ENCODE measurements around the gene CADPS2.

CADPS2 gene

GRCh38 chr7:122770686-122771335 lies 115.4 kb downstream of the CADPS2 start:
- peaks cover 48% of the 10 kb centered on the region for H3K4me1 ChIP-seq (ENCODE audit: control insufficient read depth, insufficient read depth, low read length)
- no peak overlapping the region for H3K9ac ChIP-seq (ENCODE audit: low read depth, low read length)
- no peak overlapping the region for H3K27ac ChIP-seq (ENCODE audit: low read depth, low read length)
- H3K27me3 ChIP-seq (ENCODE audit: control insufficient read depth, insufficient read depth, low read length), result no peaks in the 10 kb centered on the region
- no peaks in the 10 kb centered on the region for H3K9me3 ChIP-seq (ENCODE audit: control insufficient read depth, insufficient read depth, low read length)
- no peak overlapping the region for H3K4me3 ChIP-seq (ENCODE audit: low read depth, low read length)
- H3K36me3 ChIP-seq (ENCODE audit: control insufficient read depth, insufficient read depth, low read length), result no peaks in the 10 kb centered on the region

DNA sequence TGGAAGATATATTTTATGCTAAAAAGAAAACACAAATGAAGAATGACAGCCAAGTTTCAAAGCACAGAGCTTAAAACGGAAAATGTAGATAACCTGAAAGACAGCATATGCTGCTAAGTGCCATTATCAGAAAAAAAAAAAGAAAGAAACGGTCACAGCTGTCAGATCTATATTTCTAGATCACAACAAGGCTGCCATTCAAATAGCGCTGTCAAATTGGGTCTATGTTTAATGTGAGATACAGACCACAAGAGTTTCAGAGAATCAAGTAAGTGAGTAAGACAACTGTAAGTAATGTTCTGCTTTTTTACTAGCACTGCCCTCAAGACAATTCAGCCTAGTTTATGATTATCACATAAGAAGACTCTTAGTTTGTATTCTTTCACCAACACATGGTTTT lies 117.4 kb downstream of the CADPS2 start:
- H3K27ac ChIP-seq (ENCODE audit: low read depth, low read length), result no peak overlapping the region
- H3K9ac ChIP-seq (ENCODE audit: low read depth, low read length), result no peak overlapping the region
- H3K4me3 ChIP-seq (ENCODE audit: low read depth, low read length), result no peak overlapping the region
- H3K9me3 ChIP-seq (ENCODE audit: control insufficient read depth, insufficient read depth, low read length), result no peaks in the 10 kb centered on the region
- peaks cover 49% of the 10 kb centered on the region for H3K4me1 ChIP-seq (ENCODE audit: control insufficient read depth, insufficient read depth, low read length)
- no peaks in the 10 kb centered on the region for H3K36me3 ChIP-seq (ENCODE audit: control insufficient read depth, insufficient read depth, low read length)
- no peaks in the 10 kb centered on the region for H3K27me3 ChIP-seq (ENCODE audit: control insufficient read depth, insufficient read depth, low read length)

GRCh38 chr7:122767339-122767738 lies 118.9 kb downstream of the CADPS2 start:
- Histone ChIP-seq H3K4me3 (ENCODE audit: low read depth, low read length) (no peak overlapping the region), H3K4me1 (ENCODE audit: control insufficient read depth, insufficient read depth, low read length) (peaks cover 49% of the 10 kb centered on the region), H3K27ac (ENCODE audit: low read depth, low read length) (peak overlapping the region; percentile 57), H3K9me3 (ENCODE audit: control insufficient read depth, insufficient read depth, low read length) (no peaks in the 10 kb centered on the region), H3K36me3 (ENCODE audit: control insufficient read depth, insufficient read depth, low read length) (no peaks in the 10 kb centered on the region), H3K9ac (ENCODE audit: low read depth, low read length) (no peak overlapping the region), H3K27me3 (ENCODE audit: control insufficient read depth, insufficient read depth, low read length) (no peaks in the 10 kb centered on the region)

GRCh38 chr7:122766593-122766992 lies 119.7 kb downstream of the CADPS2 start:
- H3K27ac ChIP-seq (ENCODE audit: low read depth, low read length), result no peak overlapping the region
- H3K9ac ChIP-seq (ENCODE audit: low read depth, low read length), result no peak overlapping the region
- no peak overlapping the region for H3K4me3 ChIP-seq (ENCODE audit: low read depth, low read length)
- H3K4me1 ChIP-seq (ENCODE audit: control insufficient read depth, insufficient read depth, low read length), result peaks cover 45% of the 10 kb centered on the region
- no peaks in the 10 kb centered on the region for H3K36me3 ChIP-seq (ENCODE audit: control insufficient read depth, insufficient read depth, low read length)
- no peaks in the 10 kb centered on the region for H3K27me3 ChIP-seq (ENCODE audit: control insufficient read depth, insufficient read depth, low read length)
- no peaks in the 10 kb centered on the region for H3K9me3 ChIP-seq (ENCODE audit: control insufficient read depth, insufficient read depth, low read length)

GRCh38 chr7:122764902-122765301 lies 121.4 kb downstream of the CADPS2 start:
- no peak overlapping the region for H3K4me3 ChIP-seq (ENCODE audit: low read depth, low read length)
- H3K27ac ChIP-seq (ENCODE audit: low read depth, low read length), result no peak overlapping the region
- no peaks in the 10 kb centered on the region for H3K27me3 ChIP-seq (ENCODE audit: control insufficient read depth, insufficient read depth, low read length)
- H3K4me1 ChIP-seq (ENCODE audit: control insufficient read depth, insufficient read depth, low read length), result peaks cover 41% of the 10 kb centered on the region
- H3K36me3 ChIP-seq (ENCODE audit: control insufficient read depth, insufficient read depth, low read length), result no peaks in the 10 kb centered on the region
- H3K9me3 ChIP-seq (ENCODE audit: control insufficient read depth, insufficient read depth, low read length), result no peaks in the 10 kb centered on the region
- H3K9ac ChIP-seq (ENCODE audit: low read depth, low read length), result no peak overlapping the region

- no peaks in the 10 kb centered on the region for H3K27me3 ChIP-seq (ENCODE audit: control insufficient read depth, insufficient read depth, low read length)
- H3K4me3 ChIP-seq (ENCODE audit: low read depth, low read length), result no peak overlapping the region
- H3K9ac ChIP-seq (ENCODE audit: low read depth, low read length), result no peak overlapping the region
- H3K4me1 ChIP-seq (ENCODE audit: control insufficient read depth, insufficient read depth, low read length), result peaks cover 37% of the 10 kb centered on the region
- no peaks in the 10 kb centered on the region for H3K36me3 ChIP-seq (ENCODE audit: control insufficient read depth, insufficient read depth, low read length)
- no peak overlapping the region for H3K27ac ChIP-seq (ENCODE audit: low read depth, low read length)
- no peaks in the 10 kb centered on the region for H3K9me3 ChIP-seq (ENCODE audit: control insufficient read depth, insufficient read depth, low read length)
Measured at GRCh38 chr7:122764020-122764419, 122.2 kb downstream of the CADPS2 start.

- Histone ChIP-seq H3K9me3 (ENCODE audit: control insufficient read depth, insufficient read depth, low read length) (no peaks in the 10 kb centered on the region), H3K27ac (ENCODE audit: low read depth, low read length) (no peak overlapping the region), H3K4me1 (ENCODE audit: control insufficient read depth, insufficient read depth, low read length) (peaks cover 36% of the 10 kb centered on the region), H3K36me3 (ENCODE audit: control insufficient read depth, insufficient read depth, low read length) (no peaks in the 10 kb centered on the region), H3K4me3 (ENCODE audit: low read depth, low read length) (no peak overlapping the region), H3K27me3 (ENCODE audit: control insufficient read depth, insufficient read depth, low read length) (no peaks in the 10 kb centered on the region), H3K9ac (ENCODE audit: low read depth, low read length) (no peak overlapping the region)
Measured at GRCh38 chr7:122762071-122762470, 124.2 kb downstream of the CADPS2 start.

GRCh38 chr7:122758501-122758900 lies 127.8 kb downstream of the CADPS2 start:
- H3K4me1 ChIP-seq (ENCODE audit: control insufficient read depth, insufficient read depth, low read length), result peaks cover 31% of the 10 kb centered on the region

GRCh38 chr7:122756860-122757259 lies 129.4 kb downstream of the CADPS2 start:
- H3K27ac ChIP-seq (ENCODE audit: low read depth, low read length), result no peak overlapping the region
- no peaks in the 10 kb centered on the region for H3K36me3 ChIP-seq (ENCODE audit: control insufficient read depth, insufficient read depth, low read length)
- no peak overlapping the region for H3K9ac ChIP-seq (ENCODE audit: low read depth, low read length)
- H3K4me3 ChIP-seq (ENCODE audit: low read depth, low read length), result no peak overlapping the region
- H3K4me1 ChIP-seq (ENCODE audit: control insufficient read depth, insufficient read depth, low read length), result peaks cover 35% of the 10 kb centered on the region
- H3K27me3 ChIP-seq (ENCODE audit: control insufficient read depth, insufficient read depth, low read length), result no peaks in the 10 kb centered on the region
- H3K9me3 ChIP-seq (ENCODE audit: control insufficient read depth, insufficient read depth, low read length), result no peaks in the 10 kb centered on the region

More at GRCh38 chr7:122758501-122758900, 127.8 kb downstream of the CADPS2 start:
- Histone ChIP-seq H3K27ac (ENCODE audit: low read depth, low read length) (no peak overlapping the region), H3K36me3 (ENCODE audit: control insufficient read depth, insufficient read depth, low read length) (no peaks in the 10 kb centered on the region), H3K27me3 (ENCODE audit: control insufficient read depth, insufficient read depth, low read length) (no peaks in the 10 kb centered on the region), H3K9ac (ENCODE audit: low read depth, low read length) (no peak overlapping the region), H3K4me3 (ENCODE audit: low read depth, low read length) (no peak overlapping the region), H3K9me3 (ENCODE audit: control insufficient read depth, insufficient read depth, low read length) (no peaks in the 10 kb centered on the region)

DNA sequence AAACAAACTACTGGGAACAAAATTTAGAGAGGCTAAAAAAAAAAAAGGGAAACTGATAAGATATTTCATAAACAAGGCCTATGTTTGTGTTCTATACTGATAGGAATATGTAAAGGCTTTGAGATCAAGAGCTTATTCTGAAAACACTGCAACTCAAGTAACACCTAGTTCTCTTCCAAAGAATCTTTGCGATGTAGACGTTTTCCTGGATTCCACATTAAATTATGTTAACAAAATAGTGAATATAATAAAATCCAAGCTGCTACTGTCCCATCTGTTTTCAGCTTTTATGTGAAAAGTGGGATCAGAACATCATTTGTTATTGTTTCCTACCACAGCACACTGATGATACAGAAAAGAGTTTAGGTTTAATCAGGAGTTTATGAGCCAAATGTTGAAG lies 130.6 kb downstream of the CADPS2 start:
- Histone ChIP-seq H3K36me3 (ENCODE audit: control insufficient read depth, insufficient read depth, low read length) (no peaks in the 10 kb centered on the region), H3K4me1 (ENCODE audit: control insufficient read depth, insufficient read depth, low read length) (peaks cover 43% of the 10 kb centered on the region)

DNA sequence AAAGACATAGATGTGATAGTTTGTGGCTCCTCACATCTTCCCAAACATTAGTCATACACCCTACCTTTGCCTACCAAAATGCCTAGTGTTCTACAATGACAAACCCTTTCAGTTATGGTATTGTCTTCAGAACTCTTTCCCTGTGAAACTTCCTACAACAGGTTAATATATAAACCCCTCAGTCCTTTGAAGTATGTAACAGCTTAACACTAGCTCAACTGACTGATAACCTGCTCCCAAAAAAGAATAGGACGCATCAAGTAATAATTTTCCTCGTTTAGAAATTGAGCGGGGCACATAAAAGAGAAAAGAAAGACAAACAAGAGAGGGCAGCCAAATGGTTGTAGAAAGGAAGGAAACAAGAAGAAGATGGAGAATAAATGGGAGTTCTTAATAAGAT lies 133.7 kb downstream of the CADPS2 start:
- Histone ChIP-seq H3K27me3 (ENCODE audit: control insufficient read depth, insufficient read depth, low read length) (no peaks in the 10 kb centered on the region), H3K4me1 (ENCODE audit: control insufficient read depth, insufficient read depth, low read length) (peaks cover 48% of the 10 kb centered on the region), H3K4me3 (ENCODE audit: low read depth, low read length) (no peak overlapping the region), H3K9me3 (ENCODE audit: control insufficient read depth, insufficient read depth, low read length) (no peaks in the 10 kb centered on the region), H3K27ac (ENCODE audit: low read depth, low read length) (no peak overlapping the region), H3K9ac (ENCODE audit: low read depth, low read length) (no peak overlapping the region), H3K36me3 (ENCODE audit: control insufficient read depth, insufficient read depth, low read length) (no peaks in the 10 kb centered on the region)

More for the DNA sequence above, 130.6 kb downstream of the CADPS2 start:
- Histone ChIP-seq H3K27me3 (ENCODE audit: control insufficient read depth, insufficient read depth, low read length) (no peaks in the 10 kb centered on the region), H3K27ac (ENCODE audit: low read depth, low read length) (no peak overlapping the region), H3K9ac (ENCODE audit: low read depth, low read length) (no peak overlapping the region), H3K4me3 (ENCODE audit: low read depth, low read length) (no peak overlapping the region), H3K9me3 (ENCODE audit: control insufficient read depth, insufficient read depth, low read length) (no peaks in the 10 kb centered on the region)

Data from HUES48 (cell line).